Fibroblast of lung (primary cell): ENCODE measurements around the gene TMEM248. TPM values are rescaled to one million over a fixed set of nuclear protein-coding genes. Genes with fewer than 3 reads are reported as not detected.
A peak's percentile ranks its signal among the peaks of the same experiment; 100 is the strongest.

Source experiments
- DNase-seq, 2 donors: peaks; one replicate each; pipeline versions ENCODE4 v3.0.0 to v3.0.0-alpha.2; 2010; ENCODE audit warnings: low read depth in 2 of 2
- H2AFZ ChIP-seq: 2 replicates; pipeline ENCODE4 v1.5.1; 2012; ENCODE audit warnings: low read length, control low read depth, inconsistent platforms
- H3K27ac ChIP-seq: 2 replicates; pipeline ENCODE4 v1.5.1; 2011; ENCODE audit warnings: low read length, control low read depth; ENCODE audit not compliant: insufficient read depth
- H3K27me3 ChIP-seq: 2 replicates; pipeline ENCODE4 v1.5.1; 2011; ENCODE audit warnings: mild to moderate bottlenecking, low read length; ENCODE audit not compliant: control insufficient read depth, insufficient read depth
- H3K36me3 ChIP-seq: 2 replicates; pipeline ENCODE4 v1.5.1; 2011; ENCODE audit warnings: low read length; ENCODE audit not compliant: control insufficient read depth, insufficient read depth
- H3K4me1 ChIP-seq: 2 replicates; pipeline ENCODE4 v1.5.1; 2011; ENCODE audit warnings: low read length; ENCODE audit not compliant: control insufficient read depth, insufficient read depth; ENCODE audit errors: extremely low read depth
- H3K4me2 ChIP-seq: 2 replicates; pipeline ENCODE4 v1.5.1; 2011; ENCODE audit warnings: low read length, control low read depth; ENCODE audit not compliant: insufficient read depth; ENCODE audit errors: extremely low read depth
- H3K4me3 ChIP-seq, 4 experiments: fragments of 200-600 bp in 1 of 4; sonication (generic) in 1 of 4; replicated peaks in 1 of 4; 2 replicates each; pipeline ENCODE4 v1.5.1; 2011 to 2016; ENCODE audit warnings: low read length in 4 of 4, low read depth in 3 of 4, mild to moderate bottlenecking in 3 of 4, control low read depth in 2 of 4, inconsistent platforms in 1 of 4, mixed read lengths in 1 of 4; ENCODE audit not compliant: insufficient read depth in 1 of 4; ENCODE audit errors: control extremely low read depth in 1 of 4
- H3K79me2 ChIP-seq: 2 replicates; pipeline ENCODE4 v1.5.1; 2012; ENCODE audit warnings: mild to moderate bottlenecking, low read length, inconsistent platforms; ENCODE audit not compliant: control insufficient read depth, insufficient read depth
- H3K9ac ChIP-seq: 2 replicates; pipeline ENCODE4 v1.5.1; 2011; ENCODE audit warnings: mild to moderate bottlenecking, low read length, control low read depth; ENCODE audit not compliant: insufficient read depth
- H3K9me3 ChIP-seq: 2 replicates; pipeline ENCODE4 v1.5.1; 2012; ENCODE audit warnings: low read depth, low read length; ENCODE audit not compliant: control insufficient read depth, insufficient read depth
- H4K20me1 ChIP-seq: 2 replicates; pipeline ENCODE4 v1.5.1; 2011; ENCODE audit warnings: low read length; ENCODE audit not compliant: control insufficient read depth, insufficient read depth; ENCODE audit errors: extremely low read depth
- EZH2 ChIP-seq: IDR thresholded peaks from 2 replicates; pipeline ENCODE4 v1.5.1; 2012; ENCODE audit warnings: low read length, control low read depth, mild to moderate bottlenecking; ENCODE audit errors: missing control alignments
- polyA plus RNA-seq, 2 donors: library from polyadenylated mRNA; depleted of rRNA in 1 of 2; stranded (reverse) in 1 of 2; unstranded in 1 of 2; fragments of >200 nt; gene quantifications; 2 replicates each; pipeline ENCODE4 v1.2.1, GENCODE V29; 2011 to 2012; ENCODE audit warnings: missing spikeins in 1 of 2
- total RNA-seq: library from RNA; depleted of rRNA; stranded (reverse); fragments of >200 nt; gene quantifications from 2 replicates; pipeline ENCODE4 v1.2.1, GENCODE V29; 2014
- TF ChIP-seq, protein P1 (sequence below), 2 donors: IDR thresholded peaks in 1 of 2; conservative IDR thresholded peaks in 1 of 2; 1 replicate in 1 of 2; 2 replicates in 1 of 2; pipeline ENCODE4 v1.5.1; 2011 to 2012; ENCODE audit warnings: low read length in 2 of 2, control low read depth in 1 of 2, inconsistent platforms in 1 of 2, low read depth in 1 of 2, mild to moderate bottlenecking in 1 of 2

The TMEM248 gene
- total and polyA plus RNA-seq, 2 donors (not counting 1 experiment from before 2014, with no cell fraction given) = 65.7 to 162 TPM

DNA sequence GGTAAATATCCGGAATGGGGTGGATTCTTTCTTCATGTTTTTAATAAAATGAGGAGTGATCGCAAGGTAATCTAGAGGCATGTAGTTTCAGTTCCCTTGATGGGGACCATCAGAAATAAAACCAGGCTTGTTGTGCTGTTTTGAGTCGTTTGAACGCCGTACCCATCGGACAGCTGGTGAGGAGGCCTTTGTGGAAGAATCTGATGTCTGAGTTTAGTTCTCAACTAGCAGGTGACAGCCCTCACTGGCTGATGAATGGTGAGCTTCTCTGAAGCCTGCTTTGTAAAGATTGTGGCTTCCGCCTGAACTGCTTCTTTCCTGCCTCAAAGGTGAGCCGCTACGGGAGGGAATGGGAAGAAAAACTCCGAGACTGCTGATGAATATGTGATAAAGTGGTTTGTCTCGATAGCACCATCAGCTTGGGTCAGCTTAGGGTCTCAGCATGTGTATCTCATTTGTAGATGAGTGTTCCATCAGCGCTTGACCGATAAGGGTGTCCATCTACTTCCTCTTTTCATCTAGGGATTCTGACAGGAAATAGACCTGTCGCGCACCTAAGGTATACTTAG, 977 bp downstream of the TMEM248 start:
- Histone ChIP-seq H3K27ac (peak overlapping the region; percentile 83), H3K36me3 (peaks cover 2% of the 10 kb centered on the region), H4K20me1 (no peaks in the 10 kb centered on the region), H3K4me3 (peak overlapping the region; percentile 42 to 99 (median 81)), H2AFZ (no peak overlapping the region), H3K9me3 (no peaks in the 10 kb centered on the region), H3K27me3 (no peaks in the 10 kb centered on the region), H3K9ac (peak overlapping the region; percentile 83), H3K79me2 (peaks cover 55% of the 10 kb centered on the region), H3K4me2 (peak overlapping the region; percentile 83), H3K4me1 (peaks cover 4% of the 10 kb centered on the region)
- DNase-seq = peak in 1 of 2 donors; percentile 13
- TF ChIP-seq, protein P1, sequence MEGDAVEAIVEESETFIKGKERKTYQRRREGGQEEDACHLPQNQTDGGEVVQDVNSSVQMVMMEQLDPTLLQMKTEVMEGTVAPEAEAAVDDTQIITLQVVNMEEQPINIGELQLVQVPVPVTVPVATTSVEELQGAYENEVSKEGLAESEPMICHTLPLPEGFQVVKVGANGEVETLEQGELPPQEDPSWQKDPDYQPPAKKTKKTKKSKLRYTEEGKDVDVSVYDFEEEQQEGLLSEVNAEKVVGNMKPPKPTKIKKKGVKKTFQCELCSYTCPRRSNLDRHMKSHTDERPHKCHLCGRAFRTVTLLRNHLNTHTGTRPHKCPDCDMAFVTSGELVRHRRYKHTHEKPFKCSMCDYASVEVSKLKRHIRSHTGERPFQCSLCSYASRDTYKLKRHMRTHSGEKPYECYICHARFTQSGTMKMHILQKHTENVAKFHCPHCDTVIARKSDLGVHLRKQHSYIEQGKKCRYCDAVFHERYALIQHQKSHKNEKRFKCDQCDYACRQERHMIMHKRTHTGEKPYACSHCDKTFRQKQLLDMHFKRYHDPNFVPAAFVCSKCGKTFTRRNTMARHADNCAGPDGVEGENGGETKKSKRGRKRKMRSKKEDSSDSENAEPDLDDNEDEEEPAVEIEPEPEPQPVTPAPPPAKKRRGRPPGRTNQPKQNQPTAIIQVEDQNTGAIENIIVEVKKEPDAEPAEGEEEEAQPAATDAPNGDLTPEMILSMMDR (conservative IDR thresholded peaks at IDR 0.05 in 1 of 2, IDR thresholded peaks at IDR 0.05 in 1 of 2; ENCODE audit: low read depth in 1 of 2, low read length in 2 of 2) = no peak
- no peak for TF ChIP-seq EZH2

DNA sequence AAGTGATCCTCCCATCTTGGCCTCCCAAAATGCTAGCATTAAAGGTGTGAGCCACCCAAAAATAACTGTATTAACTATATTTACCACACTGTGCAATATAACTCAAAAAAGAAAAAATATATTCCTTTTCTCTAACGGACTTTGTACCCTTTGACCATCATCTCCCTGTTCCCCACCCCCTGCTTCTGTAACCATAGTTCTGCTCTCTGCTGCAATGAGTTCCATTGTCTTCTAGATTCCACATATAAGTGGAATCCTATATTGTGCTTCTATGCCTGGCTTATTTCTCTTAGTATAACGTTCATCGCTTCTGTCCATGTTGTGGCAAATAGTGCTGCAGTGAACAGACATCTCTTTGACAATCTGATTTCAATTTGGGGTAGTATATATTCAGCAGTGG, 4.2 kb downstream of the TMEM248 start:
- Histone ChIP-seq H3K4me3 (no peak overlapping the region), H3K9ac (no peak overlapping the region), H3K27me3 (no peaks in the 10 kb centered on the region), H2AFZ (no peak overlapping the region), H4K20me1 (no peaks in the 10 kb centered on the region), H3K27ac (no peak overlapping the region), H3K79me2 (peaks cover 87% of the 10 kb centered on the region), H3K36me3 (peaks cover 2% of the 10 kb centered on the region), H3K4me2 (no peak overlapping the region), H3K4me1 (peaks cover 4% of the 10 kb centered on the region), H3K9me3 (no peaks in the 10 kb centered on the region)
- DNase-seq = no peak
- TF ChIP-seq, protein P1 (conservative IDR thresholded peaks at IDR 0.05 in 1 of 2, IDR thresholded peaks at IDR 0.05 in 1 of 2; ENCODE audit: low read depth in 1 of 2, low read length in 2 of 2) = no peak
- TF ChIP-seq EZH2 = no peak

DNA sequence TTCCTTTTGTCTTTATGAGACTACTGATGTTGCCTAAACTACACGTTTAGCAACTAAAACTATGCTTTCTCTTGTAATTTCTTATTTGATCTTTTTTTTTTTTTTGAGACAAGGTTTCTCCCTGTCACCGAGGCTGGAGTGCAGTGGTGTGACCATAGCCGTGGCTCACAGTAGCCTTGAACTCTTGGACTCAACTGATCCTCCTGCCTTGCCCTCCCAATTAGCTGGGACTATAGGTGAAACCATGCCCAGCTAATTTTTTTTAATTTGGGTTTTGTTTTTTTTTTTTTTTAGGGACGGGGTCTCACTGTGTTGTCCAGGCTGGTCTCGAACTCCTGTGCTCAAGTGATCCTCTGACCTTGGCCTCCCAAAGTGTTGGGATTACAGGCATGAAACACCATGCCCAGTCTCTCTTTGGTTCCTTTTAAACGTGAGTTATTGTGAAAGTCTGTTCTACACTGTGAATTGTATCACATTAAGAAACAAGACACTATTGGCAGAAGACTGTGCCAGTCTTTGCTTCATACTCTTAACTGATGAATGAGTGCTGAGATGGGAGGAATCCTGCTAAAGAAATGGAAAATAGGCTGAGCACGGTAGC, 6.4 kb downstream of the TMEM248 start:
- Histone ChIP-seq H3K4me1 (no peaks in the 10 kb centered on the region), H3K4me3 (no peak overlapping the region), H3K9me3 (no peaks in the 10 kb centered on the region), H3K79me2 (peaks cover 88% of the 10 kb centered on the region), H2AFZ (no peak overlapping the region), H3K27me3 (no peaks in the 10 kb centered on the region), H4K20me1 (no peaks in the 10 kb centered on the region), H3K36me3 (peaks cover 2% of the 10 kb centered on the region), H3K4me2 (no peak overlapping the region), H3K27ac (no peak overlapping the region), H3K9ac (no peak overlapping the region)
- no peak for DNase-seq
- TF ChIP-seq EZH2 = no peak
- TF ChIP-seq, protein P1 (conservative IDR thresholded peaks at IDR 0.05 in 1 of 2, IDR thresholded peaks at IDR 0.05 in 1 of 2; ENCODE audit: low read depth in 1 of 2, low read length in 2 of 2) = no peak
